ENCODE data around the gene FHL2. TPM values are rescaled to one million over a fixed set of nuclear protein-coding genes. Genes with fewer than 3 reads are reported as not detected.
A peak's percentile ranks its signal among the peaks of the same experiment; 100 is the strongest.

FHL2 gene
- total and polyA plus RNA-seq, 2 of the 13 experiments (the other 11 are each of a cell fraction or from before 2014, with no cell fraction given) = 1.9 to 74.8 TPM

DNA sequence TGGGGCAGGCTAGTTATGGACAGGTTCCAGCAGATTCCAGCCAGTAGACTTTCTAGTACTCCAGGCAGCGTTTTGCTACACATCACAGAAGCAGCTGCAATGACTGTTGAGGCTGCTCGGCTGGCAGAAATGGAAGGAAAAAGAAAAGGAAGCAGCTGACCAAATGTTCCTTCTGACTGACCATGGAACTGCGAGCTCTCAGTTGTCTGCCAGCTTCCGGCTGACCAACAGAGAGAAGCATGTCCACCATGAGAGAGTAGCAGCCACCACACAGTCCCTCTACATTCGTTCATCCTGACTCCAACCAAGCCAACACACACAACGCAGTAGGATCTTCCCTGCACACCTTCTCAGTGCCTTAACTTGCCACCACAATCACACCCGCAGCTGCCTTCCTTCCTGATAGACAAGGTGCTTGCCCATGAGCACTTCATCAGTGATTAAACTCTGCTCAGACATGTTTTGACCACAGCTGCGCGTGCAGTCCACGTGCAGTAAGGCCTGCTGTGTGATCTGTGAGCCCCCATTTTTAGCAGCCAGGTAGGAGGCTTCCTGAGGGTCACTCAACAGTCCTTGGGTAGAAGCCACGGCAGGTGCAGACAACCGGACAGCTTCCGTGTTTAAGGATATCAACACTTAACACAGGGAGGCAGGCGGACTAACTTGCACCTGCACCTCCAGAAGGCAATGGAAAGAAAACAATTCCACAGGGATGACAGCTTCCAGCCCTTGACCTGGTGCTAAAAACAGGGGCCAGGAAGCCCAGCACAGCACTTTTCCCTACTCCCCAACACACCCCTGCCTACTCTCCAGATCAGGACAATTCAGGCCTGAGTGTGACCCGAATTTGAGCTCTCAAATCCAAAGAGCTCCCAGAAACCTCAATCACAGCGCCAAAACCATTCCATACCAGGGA lies 70.3 kb downstream of the FHL2 start (continued):
- TF ChIP-seq, protein P1, sequence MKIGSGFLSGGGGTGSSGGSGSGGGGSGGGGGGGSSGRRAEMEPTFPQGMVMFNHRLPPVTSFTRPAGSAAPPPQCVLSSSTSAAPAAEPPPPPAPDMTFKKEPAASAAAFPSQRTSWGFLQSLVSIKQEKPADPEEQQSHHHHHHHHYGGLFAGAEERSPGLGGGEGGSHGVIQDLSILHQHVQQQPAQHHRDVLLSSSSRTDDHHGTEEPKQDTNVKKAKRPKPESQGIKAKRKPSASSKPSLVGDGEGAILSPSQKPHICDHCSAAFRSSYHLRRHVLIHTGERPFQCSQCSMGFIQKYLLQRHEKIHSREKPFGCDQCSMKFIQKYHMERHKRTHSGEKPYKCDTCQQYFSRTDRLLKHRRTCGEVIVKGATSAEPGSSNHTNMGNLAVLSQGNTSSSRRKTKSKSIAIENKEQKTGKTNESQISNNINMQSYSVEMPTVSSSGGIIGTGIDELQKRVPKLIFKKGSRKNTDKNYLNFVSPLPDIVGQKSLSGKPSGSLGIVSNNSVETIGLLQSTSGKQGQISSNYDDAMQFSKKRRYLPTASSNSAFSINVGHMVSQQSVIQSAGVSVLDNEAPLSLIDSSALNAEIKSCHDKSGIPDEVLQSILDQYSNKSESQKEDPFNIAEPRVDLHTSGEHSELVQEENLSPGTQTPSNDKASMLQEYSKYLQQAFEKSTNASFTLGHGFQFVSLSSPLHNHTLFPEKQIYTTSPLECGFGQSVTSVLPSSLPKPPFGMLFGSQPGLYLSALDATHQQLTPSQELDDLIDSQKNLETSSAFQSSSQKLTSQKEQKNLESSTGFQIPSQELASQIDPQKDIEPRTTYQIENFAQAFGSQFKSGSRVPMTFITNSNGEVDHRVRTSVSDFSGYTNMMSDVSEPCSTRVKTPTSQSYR (CRISPR knock-in tag; IDR thresholded peaks at IDR 0.05; ENCODE audit: borderline replicate concordance) = no peak
- no peak; the same call in 1 of the 2 replicates for TF ChIP-seq ZMYM4 (CRISPR knock-in tag; IDR thresholded peaks at IDR 0.05)
- TF ChIP-seq PLRG1 (conservative IDR thresholded peaks at IDR 0.05) = no peak
- TF ChIP-seq RNF2 (conservative IDR thresholded peaks at IDR 0.05; ENCODE audit: low read depth) = peak; percentile 89
- 0 out of 2 replicates have a peak, but pooled peaks have one; percentile 10 for TF ChIP-seq POGZ (CRISPR knock-in tag; IDR thresholded peaks at IDR 0.05)
- TF ChIP-seq, protein P2, sequence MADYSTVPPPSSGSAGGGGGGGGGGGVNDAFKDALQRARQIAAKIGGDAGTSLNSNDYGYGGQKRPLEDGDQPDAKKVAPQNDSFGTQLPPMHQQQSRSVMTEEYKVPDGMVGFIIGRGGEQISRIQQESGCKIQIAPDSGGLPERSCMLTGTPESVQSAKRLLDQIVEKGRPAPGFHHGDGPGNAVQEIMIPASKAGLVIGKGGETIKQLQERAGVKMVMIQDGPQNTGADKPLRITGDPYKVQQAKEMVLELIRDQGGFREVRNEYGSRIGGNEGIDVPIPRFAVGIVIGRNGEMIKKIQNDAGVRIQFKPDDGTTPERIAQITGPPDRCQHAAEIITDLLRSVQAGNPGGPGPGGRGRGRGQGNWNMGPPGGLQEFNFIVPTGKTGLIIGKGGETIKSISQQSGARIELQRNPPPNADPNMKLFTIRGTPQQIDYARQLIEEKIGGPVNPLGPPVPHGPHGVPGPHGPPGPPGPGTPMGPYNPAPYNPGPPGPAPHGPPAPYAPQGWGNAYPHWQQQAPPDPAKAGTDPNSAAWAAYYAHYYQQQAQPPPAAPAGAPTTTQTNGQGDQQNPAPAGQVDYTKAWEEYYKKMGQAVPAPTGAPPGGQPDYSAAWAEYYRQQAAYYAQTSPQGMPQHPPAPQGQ (CRISPR knock-in tag; IDR thresholded peaks at IDR 0.05; ENCODE audit: borderline replicate concordance) = no peak
- TF ChIP-seq ZNF20 (CRISPR knock-in tag; IDR thresholded peaks at IDR 0.05) = no peak
- no peak for TF ChIP-seq CAMTA2 (CRISPR knock-in tag; IDR thresholded peaks at IDR 0.05; ENCODE audit: borderline replicate concordance)
- TF ChIP-seq ZNF354B (CRISPR knock-in tag; IDR thresholded peaks at IDR 0.05) = 0 out of 2 replicates have a peak, but pooled peaks have one; percentile 65
- TF ChIP-seq TBP (CRISPR knock-in tag; IDR thresholded peaks at IDR 0.05) = no peak
- peak; percentile 46 for TF ChIP-seq TEAD3 (CRISPR knock-in tag; optimal IDR thresholded peaks at IDR 0.05; ENCODE audit: borderline replicate concordance)
- TF ChIP-seq, protein P3, sequence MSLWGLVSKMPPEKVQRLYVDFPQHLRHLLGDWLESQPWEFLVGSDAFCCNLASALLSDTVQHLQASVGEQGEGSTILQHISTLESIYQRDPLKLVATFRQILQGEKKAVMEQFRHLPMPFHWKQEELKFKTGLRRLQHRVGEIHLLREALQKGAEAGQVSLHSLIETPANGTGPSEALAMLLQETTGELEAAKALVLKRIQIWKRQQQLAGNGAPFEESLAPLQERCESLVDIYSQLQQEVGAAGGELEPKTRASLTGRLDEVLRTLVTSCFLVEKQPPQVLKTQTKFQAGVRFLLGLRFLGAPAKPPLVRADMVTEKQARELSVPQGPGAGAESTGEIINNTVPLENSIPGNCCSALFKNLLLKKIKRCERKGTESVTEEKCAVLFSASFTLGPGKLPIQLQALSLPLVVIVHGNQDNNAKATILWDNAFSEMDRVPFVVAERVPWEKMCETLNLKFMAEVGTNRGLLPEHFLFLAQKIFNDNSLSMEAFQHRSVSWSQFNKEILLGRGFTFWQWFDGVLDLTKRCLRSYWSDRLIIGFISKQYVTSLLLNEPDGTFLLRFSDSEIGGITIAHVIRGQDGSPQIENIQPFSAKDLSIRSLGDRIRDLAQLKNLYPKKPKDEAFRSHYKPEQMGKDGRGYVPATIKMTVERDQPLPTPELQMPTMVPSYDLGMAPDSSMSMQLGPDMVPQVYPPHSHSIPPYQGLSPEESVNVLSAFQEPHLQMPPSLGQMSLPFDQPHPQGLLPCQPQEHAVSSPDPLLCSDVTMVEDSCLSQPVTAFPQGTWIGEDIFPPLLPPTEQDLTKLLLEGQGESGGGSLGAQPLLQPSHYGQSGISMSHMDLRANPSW (CRISPR knock-in tag; IDR thresholded peaks at IDR 0.05; ENCODE audit: borderline replicate concordance) = no peak
- TF ChIP-seq FOXA3 (CRISPR knock-in tag; IDR thresholded peaks at IDR 0.05) = peak; percentile 24

Measured in HepG2 (cell line).